Measurements from ENCODE around the gene HASPIN. TPM values are rescaled to one million over a fixed set of nuclear protein-coding genes. Genes with fewer than 3 reads are reported as not detected.

The HASPIN gene
- total RNA-seq, 4 donors from 2014 or later, result 0.13 to 0.15 TPM; not detected in 2

- Histone ChIP-seq H3K36me3 (no peaks in the 10 kb centered on the region), H3K27ac (no peak overlapping the region), H3K4me3 (no peak overlapping the region), H3K4me1 (no peaks in the 10 kb centered on the region), H3K9me3 (no peaks in the 10 kb centered on the region), H3K27me3 (peaks cover 67% of the 10 kb centered on the region)
- 20% methylated on average over 1 of the region's 13 CpGs; no CpG with 5 or more reads in 1 of the 2 donors for WGBS, 2 donors (ENCODE audit: low coverage in 1 of 2)
- no peak for ATAC-seq
- no peak for TF ChIP-seq EP300 (IDR thresholded peaks at IDR 0.05)
- no peak for TF ChIP-seq POLR2AphosphoS5 (IDR thresholded peaks at IDR 0.05)
- TF ChIP-seq, protein P1, sequence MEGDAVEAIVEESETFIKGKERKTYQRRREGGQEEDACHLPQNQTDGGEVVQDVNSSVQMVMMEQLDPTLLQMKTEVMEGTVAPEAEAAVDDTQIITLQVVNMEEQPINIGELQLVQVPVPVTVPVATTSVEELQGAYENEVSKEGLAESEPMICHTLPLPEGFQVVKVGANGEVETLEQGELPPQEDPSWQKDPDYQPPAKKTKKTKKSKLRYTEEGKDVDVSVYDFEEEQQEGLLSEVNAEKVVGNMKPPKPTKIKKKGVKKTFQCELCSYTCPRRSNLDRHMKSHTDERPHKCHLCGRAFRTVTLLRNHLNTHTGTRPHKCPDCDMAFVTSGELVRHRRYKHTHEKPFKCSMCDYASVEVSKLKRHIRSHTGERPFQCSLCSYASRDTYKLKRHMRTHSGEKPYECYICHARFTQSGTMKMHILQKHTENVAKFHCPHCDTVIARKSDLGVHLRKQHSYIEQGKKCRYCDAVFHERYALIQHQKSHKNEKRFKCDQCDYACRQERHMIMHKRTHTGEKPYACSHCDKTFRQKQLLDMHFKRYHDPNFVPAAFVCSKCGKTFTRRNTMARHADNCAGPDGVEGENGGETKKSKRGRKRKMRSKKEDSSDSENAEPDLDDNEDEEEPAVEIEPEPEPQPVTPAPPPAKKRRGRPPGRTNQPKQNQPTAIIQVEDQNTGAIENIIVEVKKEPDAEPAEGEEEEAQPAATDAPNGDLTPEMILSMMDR (IDR thresholded peaks at IDR 0.05), result no peak
- TF ChIP-seq POLR2A (IDR thresholded peaks at IDR 0.05), result no peak
These were observed 38.5 kb upstream of the HASPIN start for GRCh38 chr17:3685174-3685573.

GRCh38 chr17:3688027-3688553, 35.6 kb upstream of the HASPIN start:
- Histone ChIP-seq H3K27me3 (peaks cover 72% of the 10 kb centered on the region), H3K9me3 (no peaks in the 10 kb centered on the region), H3K36me3 (no peaks in the 10 kb centered on the region), H3K4me1 (no peaks in the 10 kb centered on the region), H3K27ac (no peak overlapping the region), H3K4me3 (no peak overlapping the region)
- ATAC-seq, result no peak
- 61% methylated on average over 4 of the region's 19 CpGs; no CpG with 5 or more reads in 1 of the 2 donors for WGBS, 2 donors (ENCODE audit: low coverage in 1 of 2)
- TF ChIP-seq POLR2A (IDR thresholded peaks at IDR 0.05) (no peak), POLR2AphosphoS5 (IDR thresholded peaks at IDR 0.05) (no peak), EP300 (IDR thresholded peaks at IDR 0.05) (no peak)
- TF ChIP-seq, protein P1 (IDR thresholded peaks at IDR 0.05), result no peak

- no peak for ATAC-seq
- no peak overlapping the region for H3K4me3 ChIP-seq
- peaks cover 72% of the 10 kb centered on the region for H3K27me3 ChIP-seq
These were observed 34.8 kb upstream of the HASPIN start for GRCh38 chr17:3688852-3689261.

GRCh38 chr17:3689262-3690093, 34.2 kb upstream of the HASPIN start:
- Histone ChIP-seq H3K9me3 (no peaks in the 10 kb centered on the region), H3K4me3 (no peak overlapping the region), H3K36me3 (no peaks in the 10 kb centered on the region), H3K4me1 (peaks cover 0 to under 1% (median 0%) of the 10 kb centered on the region in 3 donors), H3K27ac (no peak overlapping the region), H3K27me3 (peaks cover 72% of the 10 kb centered on the region)
- no peak for ATAC-seq
- WGBS, 2 donors (ENCODE audit: low coverage in 1 of 2), result 39 to 87% methylated on average over 8 to 11 of the region's 44 CpGs
- no peak for TF ChIP-seq EP300 (IDR thresholded peaks at IDR 0.05)
- TF ChIP-seq POLR2AphosphoS5 (IDR thresholded peaks at IDR 0.05), result no peak
- TF ChIP-seq, protein P1 (IDR thresholded peaks at IDR 0.05), result no peak
- TF ChIP-seq POLR2A (IDR thresholded peaks at IDR 0.05), result no peak

More at GRCh38 chr17:3688852-3689261, 34.8 kb upstream of the HASPIN start:
- no peak for TF ChIP-seq POLR2AphosphoS5 (IDR thresholded peaks at IDR 0.05)
- TF ChIP-seq POLR2A (IDR thresholded peaks at IDR 0.05), result no peak
- TF ChIP-seq, protein P1 (IDR thresholded peaks at IDR 0.05), result no peak
- 40% methylated on average over 1 of the region's 14 CpGs; no CpG with 5 or more reads in 1 of the 2 donors for WGBS, 2 donors (ENCODE audit: low coverage in 1 of 2)
- no peaks in the 10 kb centered on the region for H3K9me3 ChIP-seq
- H3K4me1 ChIP-seq, result no peaks in the 10 kb centered on the region
- H3K27ac ChIP-seq, result no peak overlapping the region
- H3K36me3 ChIP-seq, result no peaks in the 10 kb centered on the region

All from gastroesophageal sphincter (tissue), 4 donors.